Measurements from ENCODE around the gene EML4.

The EML4 gene

DNA sequence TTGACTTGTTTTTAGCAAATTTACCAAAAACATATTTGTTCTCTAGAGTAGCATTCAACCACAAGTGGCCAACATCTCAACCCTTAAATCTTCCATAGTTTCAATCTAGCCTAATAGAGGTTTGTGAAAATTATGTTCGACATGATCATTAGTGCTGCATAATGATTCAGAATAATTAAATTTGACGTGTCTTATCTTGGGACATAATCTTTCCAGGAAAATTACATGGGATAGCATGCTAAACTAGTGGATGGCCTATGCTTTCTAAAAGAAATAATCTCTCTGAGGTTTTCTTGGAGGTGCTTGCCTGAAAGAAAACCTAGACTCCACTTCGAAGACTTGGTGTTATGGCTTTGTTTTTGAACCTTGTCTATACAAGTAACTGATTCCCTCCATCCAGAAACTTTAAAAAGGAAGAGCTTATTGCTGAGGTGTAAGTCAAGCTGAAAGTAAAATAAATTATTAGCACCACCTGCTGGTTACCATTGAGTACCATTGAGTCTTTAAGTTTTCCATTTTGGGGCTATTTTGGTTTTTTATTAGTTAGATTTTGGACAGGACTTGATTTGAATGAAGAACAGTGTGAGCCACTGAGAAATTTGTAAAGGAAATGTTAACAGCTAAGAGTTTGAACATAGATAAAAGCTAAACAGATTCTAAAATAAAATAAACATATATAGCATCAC lies 159.1 kb downstream of the EML4 start:
- Histone ChIP-seq H3K27me3 (replicated peaks; ENCODE audit: insufficient read depth, low read length) (no peaks in the 10 kb centered on the region), H3K27ac (ENCODE audit: low read length) (no peak overlapping the region), H3K79me2 (ENCODE audit: low read length) (no peaks in the 10 kb centered on the region), H3K4me1 (ENCODE audit: low read length) (no peaks in the 10 kb centered on the region), H4K20me1 (ENCODE audit: insufficient read depth, low read length) (no peaks in the 10 kb centered on the region; the same call in 1 of the 2 replicates), H3K4me3 (ENCODE audit: low read length) (no peak overlapping the region), H3K4me2 (ENCODE audit: low read depth, low read length) (no peak overlapping the region), H3K9me3 (replicated peaks; ENCODE audit: insufficient read depth, low read length) (no peaks in the 10 kb centered on the region), H3K9me2 (replicated peaks; ENCODE audit: insufficient read depth, low read length) (no peaks in the 10 kb centered on the region), H2AFZ (ENCODE audit: low read length) (no peak overlapping the region), H3F3A (ENCODE audit: insufficient read depth, low read length) (no peaks in the 10 kb centered on the region), H3K36me3 (replicated peaks; ENCODE audit: insufficient read depth, low read length) (peaks cover 16% of the 10 kb centered on the region; the same call in 1 of the 2 replicates), H3K9ac (ENCODE audit: low read length) (no peak overlapping the region)
- TF ChIP-seq, protein P1, sequence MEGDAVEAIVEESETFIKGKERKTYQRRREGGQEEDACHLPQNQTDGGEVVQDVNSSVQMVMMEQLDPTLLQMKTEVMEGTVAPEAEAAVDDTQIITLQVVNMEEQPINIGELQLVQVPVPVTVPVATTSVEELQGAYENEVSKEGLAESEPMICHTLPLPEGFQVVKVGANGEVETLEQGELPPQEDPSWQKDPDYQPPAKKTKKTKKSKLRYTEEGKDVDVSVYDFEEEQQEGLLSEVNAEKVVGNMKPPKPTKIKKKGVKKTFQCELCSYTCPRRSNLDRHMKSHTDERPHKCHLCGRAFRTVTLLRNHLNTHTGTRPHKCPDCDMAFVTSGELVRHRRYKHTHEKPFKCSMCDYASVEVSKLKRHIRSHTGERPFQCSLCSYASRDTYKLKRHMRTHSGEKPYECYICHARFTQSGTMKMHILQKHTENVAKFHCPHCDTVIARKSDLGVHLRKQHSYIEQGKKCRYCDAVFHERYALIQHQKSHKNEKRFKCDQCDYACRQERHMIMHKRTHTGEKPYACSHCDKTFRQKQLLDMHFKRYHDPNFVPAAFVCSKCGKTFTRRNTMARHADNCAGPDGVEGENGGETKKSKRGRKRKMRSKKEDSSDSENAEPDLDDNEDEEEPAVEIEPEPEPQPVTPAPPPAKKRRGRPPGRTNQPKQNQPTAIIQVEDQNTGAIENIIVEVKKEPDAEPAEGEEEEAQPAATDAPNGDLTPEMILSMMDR (IDR thresholded peaks at IDR 0.05; ENCODE audit: low read length), result peak; percentile 41
- TF ChIP-seq EZH2 (optimal IDR thresholded peaks at IDR 0.05; ENCODE audit: low read depth, low read length), result no peak
- peak; percentile 39 for DNase-seq

GRCh38 chr2:42328923-42329322 lies 159.8 kb downstream of the EML4 start:
- Histone ChIP-seq H3K4me2 (ENCODE audit: low read depth, low read length) (no peak overlapping the region), H3K79me2 (ENCODE audit: low read length) (no peaks in the 10 kb centered on the region), H3F3A (ENCODE audit: insufficient read depth, low read length) (no peaks in the 10 kb centered on the region), H3K36me3 (replicated peaks; ENCODE audit: insufficient read depth, low read length) (peaks cover 16% of the 10 kb centered on the region; the same call in 1 of the 2 replicates), H3K27me3 (replicated peaks; ENCODE audit: insufficient read depth, low read length) (no peaks in the 10 kb centered on the region), H3K4me1 (ENCODE audit: low read length) (no peaks in the 10 kb centered on the region), H3K27ac (ENCODE audit: low read length) (no peak overlapping the region), H3K9ac (ENCODE audit: low read length) (no peak overlapping the region), H3K9me2 (replicated peaks; ENCODE audit: insufficient read depth, low read length) (no peaks in the 10 kb centered on the region), H3K9me3 (replicated peaks; ENCODE audit: insufficient read depth, low read length) (no peaks in the 10 kb centered on the region), H3K4me3 (ENCODE audit: low read length) (no peak overlapping the region), H2AFZ (ENCODE audit: low read length) (no peak overlapping the region), H4K20me1 (ENCODE audit: insufficient read depth, low read length) (no peaks in the 10 kb centered on the region; the same call in 1 of the 2 replicates)
- TF ChIP-seq EZH2 (optimal IDR thresholded peaks at IDR 0.05; ENCODE audit: low read depth, low read length), result no peak
- TF ChIP-seq, protein P1 (IDR thresholded peaks at IDR 0.05; ENCODE audit: low read length), result no peak
- TF ChIP-seq EZH2phosphoT487 (IDR thresholded peaks at IDR 0.05; ENCODE audit: low read length), result no peak
- DNase-seq, result no peak

- TF ChIP-seq, protein P1 (IDR thresholded peaks at IDR 0.05; ENCODE audit: low read length), result no peak
- no peak for TF ChIP-seq EZH2 (optimal IDR thresholded peaks at IDR 0.05; ENCODE audit: low read depth, low read length)
- TF ChIP-seq EZH2phosphoT487 (IDR thresholded peaks at IDR 0.05; ENCODE audit: low read length), result no peak
- H3F3A ChIP-seq (ENCODE audit: insufficient read depth, low read length), result no peaks in the 10 kb centered on the region
- no peak overlapping the region for H3K4me3 ChIP-seq (ENCODE audit: low read length)
- no peak overlapping the region for H3K27ac ChIP-seq (ENCODE audit: low read length)
- H3K27me3 ChIP-seq (replicated peaks; ENCODE audit: insufficient read depth, low read length), result no peaks in the 10 kb centered on the region
- peaks cover 16% of the 10 kb centered on the region; the same call in 1 of the 2 replicates for H3K36me3 ChIP-seq (replicated peaks; ENCODE audit: insufficient read depth, low read length)
- H3K79me2 ChIP-seq (ENCODE audit: low read length), result no peaks in the 10 kb centered on the region
- H2AFZ ChIP-seq (ENCODE audit: low read length), result no peak overlapping the region
- no peak overlapping the region for H3K9ac ChIP-seq (ENCODE audit: low read length)
- no peaks in the 10 kb centered on the region for H3K9me3 ChIP-seq (replicated peaks; ENCODE audit: insufficient read depth, low read length)
- no peak overlapping the region for H3K4me2 ChIP-seq (ENCODE audit: low read depth, low read length)
- H3K4me1 ChIP-seq (ENCODE audit: low read length), result no peaks in the 10 kb centered on the region
- H4K20me1 ChIP-seq (ENCODE audit: insufficient read depth, low read length), result no peaks in the 10 kb centered on the region; the same call in 1 of the 2 replicates
- no peaks in the 10 kb centered on the region for H3K9me2 ChIP-seq (replicated peaks; ENCODE audit: insufficient read depth, low read length)
- DNase-seq, result no peak
Observed at GRCh38 chr2:42329736-42330135, 160.6 kb downstream of the EML4 start.

All from MM.1S (cell line).